ENCODE data around the gene EXOC4.

DNA sequence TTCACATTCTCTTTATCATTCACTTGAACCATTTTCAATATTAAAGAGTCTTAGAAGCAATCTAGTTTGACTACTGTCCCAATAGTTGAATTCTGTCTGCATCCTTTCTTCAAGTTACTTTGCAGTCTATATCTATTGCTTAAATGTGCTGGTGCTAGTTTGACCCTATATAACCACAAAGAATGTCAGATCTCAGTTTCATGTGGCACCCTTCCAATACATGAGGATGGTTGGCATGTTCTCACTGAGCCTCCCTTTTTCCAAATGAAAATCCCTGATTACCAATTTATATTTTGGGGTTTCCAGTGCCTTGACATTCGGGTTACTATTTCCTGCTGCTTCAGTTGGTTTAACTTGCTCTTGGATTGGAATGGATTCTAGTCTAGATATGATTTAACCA, 292.7 kb downstream of the EXOC4 start:
- TF ChIP-seq, protein P1, sequence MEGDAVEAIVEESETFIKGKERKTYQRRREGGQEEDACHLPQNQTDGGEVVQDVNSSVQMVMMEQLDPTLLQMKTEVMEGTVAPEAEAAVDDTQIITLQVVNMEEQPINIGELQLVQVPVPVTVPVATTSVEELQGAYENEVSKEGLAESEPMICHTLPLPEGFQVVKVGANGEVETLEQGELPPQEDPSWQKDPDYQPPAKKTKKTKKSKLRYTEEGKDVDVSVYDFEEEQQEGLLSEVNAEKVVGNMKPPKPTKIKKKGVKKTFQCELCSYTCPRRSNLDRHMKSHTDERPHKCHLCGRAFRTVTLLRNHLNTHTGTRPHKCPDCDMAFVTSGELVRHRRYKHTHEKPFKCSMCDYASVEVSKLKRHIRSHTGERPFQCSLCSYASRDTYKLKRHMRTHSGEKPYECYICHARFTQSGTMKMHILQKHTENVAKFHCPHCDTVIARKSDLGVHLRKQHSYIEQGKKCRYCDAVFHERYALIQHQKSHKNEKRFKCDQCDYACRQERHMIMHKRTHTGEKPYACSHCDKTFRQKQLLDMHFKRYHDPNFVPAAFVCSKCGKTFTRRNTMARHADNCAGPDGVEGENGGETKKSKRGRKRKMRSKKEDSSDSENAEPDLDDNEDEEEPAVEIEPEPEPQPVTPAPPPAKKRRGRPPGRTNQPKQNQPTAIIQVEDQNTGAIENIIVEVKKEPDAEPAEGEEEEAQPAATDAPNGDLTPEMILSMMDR (IDR thresholded peaks at IDR 0.05): no peak
- TF ChIP-seq POLR2AphosphoS5 (IDR thresholded peaks at IDR 0.05; ENCODE audit: low read depth, low read length) (no peak), TCF7L2 (IDR thresholded peaks at IDR 0.05; ENCODE audit: low read depth, low read length) (no peak)
- TF ChIP-seq, protein P2, sequence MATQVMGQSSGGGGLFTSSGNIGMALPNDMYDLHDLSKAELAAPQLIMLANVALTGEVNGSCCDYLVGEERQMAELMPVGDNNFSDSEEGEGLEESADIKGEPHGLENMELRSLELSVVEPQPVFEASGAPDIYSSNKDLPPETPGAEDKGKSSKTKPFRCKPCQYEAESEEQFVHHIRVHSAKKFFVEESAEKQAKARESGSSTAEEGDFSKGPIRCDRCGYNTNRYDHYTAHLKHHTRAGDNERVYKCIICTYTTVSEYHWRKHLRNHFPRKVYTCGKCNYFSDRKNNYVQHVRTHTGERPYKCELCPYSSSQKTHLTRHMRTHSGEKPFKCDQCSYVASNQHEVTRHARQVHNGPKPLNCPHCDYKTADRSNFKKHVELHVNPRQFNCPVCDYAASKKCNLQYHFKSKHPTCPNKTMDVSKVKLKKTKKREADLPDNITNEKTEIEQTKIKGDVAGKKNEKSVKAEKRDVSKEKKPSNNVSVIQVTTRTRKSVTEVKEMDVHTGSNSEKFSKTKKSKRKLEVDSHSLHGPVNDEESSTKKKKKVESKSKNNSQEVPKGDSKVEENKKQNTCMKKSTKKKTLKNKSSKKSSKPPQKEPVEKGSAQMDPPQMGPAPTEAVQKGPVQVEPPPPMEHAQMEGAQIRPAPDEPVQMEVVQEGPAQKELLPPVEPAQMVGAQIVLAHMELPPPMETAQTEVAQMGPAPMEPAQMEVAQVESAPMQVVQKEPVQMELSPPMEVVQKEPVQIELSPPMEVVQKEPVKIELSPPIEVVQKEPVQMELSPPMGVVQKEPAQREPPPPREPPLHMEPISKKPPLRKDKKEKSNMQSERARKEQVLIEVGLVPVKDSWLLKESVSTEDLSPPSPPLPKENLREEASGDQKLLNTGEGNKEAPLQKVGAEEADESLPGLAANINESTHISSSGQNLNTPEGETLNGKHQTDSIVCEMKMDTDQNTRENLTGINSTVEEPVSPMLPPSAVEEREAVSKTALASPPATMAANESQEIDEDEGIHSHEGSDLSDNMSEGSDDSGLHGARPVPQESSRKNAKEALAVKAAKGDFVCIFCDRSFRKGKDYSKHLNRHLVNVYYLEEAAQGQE (IDR thresholded peaks at IDR 0.05; ENCODE audit: insufficient read depth in 1 of 2, low read depth in 2 of 2, low read length in 1 of 2): no peak

Data from Panc1 (cell line).